ENCODE measurements around the gene A2M.

The A2M gene

DNA sequence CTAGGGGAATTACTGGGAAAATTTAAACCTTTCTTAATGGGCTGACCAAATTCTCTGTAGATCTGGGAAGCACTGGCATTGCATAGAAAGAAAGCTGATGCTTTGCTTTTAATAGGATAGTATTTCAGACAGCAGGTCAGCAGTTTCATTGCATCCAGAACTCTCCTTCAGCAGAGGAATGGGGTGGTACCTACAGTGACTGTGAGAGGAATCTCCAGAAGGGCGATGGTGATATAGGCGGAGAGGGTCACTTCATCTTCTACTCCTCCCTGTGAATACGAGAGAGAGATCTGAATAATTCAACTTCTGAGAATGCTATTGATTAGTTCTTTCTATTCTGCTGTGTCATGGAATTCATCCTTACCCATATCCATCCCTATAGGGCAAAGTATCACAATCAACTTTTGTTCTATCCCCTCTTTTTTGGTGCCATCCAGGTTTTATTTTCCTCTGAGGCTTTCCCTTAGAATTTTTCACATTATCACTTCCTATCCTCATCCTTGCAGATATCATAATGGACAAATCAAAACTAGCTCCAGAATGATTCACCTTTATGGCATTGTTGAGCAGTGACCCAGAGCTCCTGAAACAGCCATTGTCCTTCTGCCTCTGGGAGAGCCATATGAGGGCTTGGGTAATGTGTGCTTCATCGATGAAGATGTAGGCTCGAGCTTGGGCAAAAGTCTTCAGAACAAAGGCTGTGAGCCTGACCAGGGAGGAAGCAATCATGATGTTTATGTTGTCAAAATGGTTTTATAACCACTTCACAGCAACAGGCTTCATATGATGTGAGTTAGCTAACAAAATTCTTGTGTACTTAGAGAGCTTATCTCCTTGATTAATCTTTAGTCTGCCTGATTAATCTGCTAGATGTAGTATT is 38.3 kb downstream of the A2M start:
- Mint-ChIP-seq H3K27ac (no peak overlapping the region), H3K9me3 (peaks cover 4 to 8% of the 10 kb centered on the region in 2 donors), H3K4me3 (no peak overlapping the region), H3K27me3 (peaks cover 4 to 11% of the 10 kb centered on the region in 2 donors), H3K36me3 (no peaks in the 10 kb centered on the region), H3K4me1 (no peaks in the 10 kb centered on the region)
- ATAC-seq (replicated peaks) (no peak), DNase-seq (no peak)

DNA sequence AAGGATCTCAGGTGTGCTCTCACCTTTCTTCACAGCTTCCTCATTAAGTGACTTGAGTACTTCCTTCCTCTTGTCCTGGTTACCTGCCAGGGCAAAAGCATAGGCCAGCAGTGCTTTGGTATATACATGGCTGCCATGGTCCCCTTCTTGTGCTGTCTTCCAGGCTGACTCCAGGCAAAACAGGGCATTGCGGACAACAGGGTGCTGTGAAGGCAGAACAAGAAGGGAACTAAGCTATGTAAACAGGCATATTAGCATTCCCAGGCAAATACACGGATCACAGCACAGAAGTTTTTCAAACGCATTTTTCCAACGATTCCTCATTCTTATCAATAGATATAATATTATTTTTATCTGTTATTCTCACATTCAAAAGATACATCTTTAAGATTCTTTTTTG is 39.0 kb downstream of the A2M start:
- ATAC-seq (replicated peaks) (no peak), DNase-seq (no peak)
- H3K4me1 Mint-ChIP-seq: no peaks in the 10 kb centered on the region
- no peak overlapping the region for H3K4me3 Mint-ChIP-seq
- peaks cover 6 to 11% of the 10 kb centered on the region in 2 donors for H3K27me3 Mint-ChIP-seq
- H3K9me3 Mint-ChIP-seq: peaks cover 4 to 5% of the 10 kb centered on the region in 2 donors
- H3K36me3 Mint-ChIP-seq: no peaks in the 10 kb centered on the region
- H3K27ac Mint-ChIP-seq: no peak overlapping the region

DNA sequence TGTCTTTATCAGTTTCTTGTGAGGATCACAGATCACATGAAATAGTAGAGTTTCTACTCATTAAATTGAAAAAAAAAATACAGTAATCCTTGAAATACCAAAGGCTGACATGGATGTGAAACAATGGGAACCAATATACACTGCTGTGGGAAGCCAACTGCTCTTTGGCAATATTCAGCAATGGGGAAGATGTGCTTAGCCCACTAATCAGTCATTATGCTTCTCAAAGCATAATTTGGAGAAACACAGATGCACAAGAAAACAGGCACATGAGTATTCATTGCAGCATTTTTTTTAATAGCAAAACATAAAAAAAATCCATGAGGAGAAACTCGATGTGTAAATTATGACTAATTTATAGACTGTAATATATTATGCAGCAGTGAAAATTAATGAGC is 40.6 kb downstream of the A2M start:
- ATAC-seq (replicated peaks): no peak
- Mint-ChIP-seq H3K4me1 (no peaks in the 10 kb centered on the region), H3K36me3 (no peaks in the 10 kb centered on the region), H3K4me3 (no peak overlapping the region), H3K9me3 (peaks cover 0 to 2% of the 10 kb centered on the region in 2 donors), H3K27ac (no peak overlapping the region), H3K27me3 (peaks cover 6 to 11% of the 10 kb centered on the region in 2 donors)
- no peak for DNase-seq

DNA sequence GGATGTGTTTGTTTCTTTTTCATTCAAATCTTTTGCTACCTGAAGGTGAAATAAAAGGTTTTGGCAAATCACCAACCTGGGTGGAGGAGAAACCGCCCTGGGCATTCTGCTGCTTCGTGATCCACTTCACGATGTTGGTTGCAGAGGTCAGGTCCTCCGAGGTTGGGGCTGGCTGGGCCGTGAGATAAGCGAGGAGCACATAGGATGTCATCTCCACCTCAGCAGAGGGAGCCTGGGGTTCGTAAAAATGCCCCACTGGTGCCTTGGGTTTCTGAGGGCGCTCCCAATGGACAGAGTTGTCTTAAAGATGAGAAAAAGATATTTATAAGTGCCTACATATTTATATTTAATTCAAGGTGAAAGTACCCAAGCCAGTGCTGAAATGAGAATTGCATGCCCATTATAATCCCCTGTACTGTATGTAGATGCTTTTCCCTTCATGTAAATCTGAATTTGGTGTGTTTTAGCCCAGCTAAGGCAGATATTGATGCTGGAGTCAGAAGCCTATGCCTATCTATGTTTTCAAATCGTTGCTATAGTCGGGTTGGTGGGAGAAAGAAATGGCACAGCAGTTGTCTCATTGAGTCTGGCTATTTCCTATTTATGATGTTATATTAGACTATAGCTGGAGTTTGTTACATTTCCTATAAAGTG is 41.1 kb downstream of the A2M start:
- Mint-ChIP-seq H3K27ac (no peak overlapping the region), H3K4me3 (no peak overlapping the region), H3K27me3 (peaks cover 6 to 11% of the 10 kb centered on the region in 2 donors), H3K36me3 (no peaks in the 10 kb centered on the region), H3K9me3 (peaks cover 0 to 2% of the 10 kb centered on the region in 2 donors), H3K4me1 (no peaks in the 10 kb centered on the region)
- no peak for ATAC-seq (replicated peaks)
- DNase-seq: no peak

DNA sequence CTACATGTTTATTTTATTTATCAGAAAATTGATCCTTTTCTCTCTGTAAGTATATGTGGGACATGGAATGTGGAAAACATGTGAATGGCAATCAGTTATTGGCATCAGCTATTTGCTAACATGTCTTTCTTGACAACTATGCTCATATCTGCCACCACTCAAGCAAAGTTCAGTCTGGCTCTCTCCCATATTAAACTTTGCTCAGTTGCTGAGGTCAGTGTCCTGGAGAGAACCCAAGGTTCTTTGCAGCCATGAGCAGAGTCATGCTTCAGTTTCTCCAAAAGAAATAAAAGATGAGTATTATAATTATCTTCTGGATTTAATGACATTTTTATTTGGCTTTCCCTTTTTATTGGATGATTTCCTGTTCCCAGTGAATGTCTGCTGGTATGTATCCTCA is 42.6 kb downstream of the A2M start:
- Mint-ChIP-seq H3K36me3 (no peaks in the 10 kb centered on the region), H3K9me3 (peaks cover 0 to under 1% of the 10 kb centered on the region in 2 donors), H3K27me3 (peaks cover 6 to 9% of the 10 kb centered on the region in 2 donors), H3K4me1 (no peaks in the 10 kb centered on the region), H3K4me3 (no peak overlapping the region), H3K27ac (no peak overlapping the region)
- ATAC-seq (replicated peaks): no peak
- no peak for DNase-seq

DNA sequence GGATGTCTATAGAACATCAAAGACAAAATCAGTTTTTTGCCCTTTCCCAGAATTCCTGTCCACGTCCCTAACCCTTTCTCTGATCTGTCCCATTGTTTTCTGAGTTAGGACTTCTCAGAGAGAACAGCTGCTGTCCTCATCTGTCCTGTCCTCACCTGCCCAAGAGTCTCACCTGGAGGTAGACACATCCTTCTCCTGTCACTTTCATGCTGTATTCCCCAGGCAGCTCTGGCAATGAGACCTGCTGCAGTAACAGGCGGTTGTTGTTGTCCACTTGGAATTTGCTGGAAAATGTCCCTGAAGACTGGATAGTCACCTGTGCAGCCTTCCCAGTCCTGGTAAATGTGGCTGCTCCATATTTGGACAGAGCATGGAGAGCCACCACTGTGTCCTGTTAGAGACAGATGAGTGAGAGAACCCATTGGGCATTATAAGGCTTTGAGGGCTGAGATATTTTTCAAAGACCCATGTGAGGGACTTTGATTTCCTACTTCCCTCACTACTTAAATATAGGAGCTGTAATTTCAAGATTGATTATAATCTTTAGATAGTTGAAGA is 43.2 kb downstream of the A2M start:
- ATAC-seq (replicated peaks) (no peak), DNase-seq (no peak)
- no peak overlapping the region for H3K27ac Mint-ChIP-seq
- no peaks in the 10 kb centered on the region for H3K36me3 Mint-ChIP-seq
- no peaks in the 10 kb centered on the region for H3K4me1 Mint-ChIP-seq
- H3K9me3 Mint-ChIP-seq: no peaks in the 10 kb centered on the region
- no peak overlapping the region for H3K4me3 Mint-ChIP-seq
- peaks cover 6 to 7% of the 10 kb centered on the region in 2 donors for H3K27me3 Mint-ChIP-seq

DNA sequence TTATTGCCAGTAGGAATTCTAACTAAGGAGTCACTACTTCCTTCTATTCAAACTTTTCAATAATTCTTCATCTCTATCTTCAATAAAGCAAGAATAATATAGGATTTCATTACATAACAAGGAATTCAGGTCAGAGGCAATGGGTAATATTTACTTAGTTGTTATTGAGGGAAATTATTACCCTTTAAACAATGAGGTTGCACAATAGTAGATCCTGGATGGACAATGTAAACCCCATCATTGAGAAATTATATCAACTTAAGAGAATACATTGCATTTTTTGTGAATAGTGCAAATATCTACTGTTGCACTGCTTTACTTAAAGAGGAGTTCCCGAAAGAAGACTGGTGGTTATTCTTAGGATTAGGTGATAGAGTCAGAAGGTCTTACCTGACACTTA is 43.8 kb downstream of the A2M start:
- Mint-ChIP-seq H3K4me1 (no peaks in the 10 kb centered on the region), H3K4me3 (no peak overlapping the region), H3K27me3 (peaks cover 6 to 7% of the 10 kb centered on the region in 2 donors), H3K36me3 (no peaks in the 10 kb centered on the region), H3K9me3 (no peaks in the 10 kb centered on the region), H3K27ac (no peak overlapping the region)
- no peak for ATAC-seq (replicated peaks)
- no peak for DNase-seq

DNA sequence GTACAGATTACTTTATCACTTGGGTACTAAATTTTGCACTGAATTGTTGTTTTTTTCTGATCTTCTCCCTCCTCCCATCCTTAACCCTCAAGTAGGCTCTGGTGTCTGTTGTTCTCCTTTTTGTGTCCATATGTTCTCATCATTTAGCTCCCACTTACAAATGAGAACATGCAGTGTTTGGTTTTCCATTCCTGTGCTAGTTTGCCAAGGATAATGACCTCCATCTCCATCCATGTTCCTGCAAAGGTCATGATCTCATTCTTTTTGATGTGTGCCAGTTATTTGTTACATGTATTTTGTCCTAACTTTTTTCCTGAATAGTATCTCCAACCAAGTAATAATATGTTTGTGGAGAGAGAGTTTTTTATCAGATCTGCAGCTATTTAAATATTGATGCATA is 44.2 kb downstream of the A2M start:
- Mint-ChIP-seq H3K27me3 (peaks cover 4 to 6% of the 10 kb centered on the region in 2 donors), H3K4me3 (no peak overlapping the region), H3K9me3 (no peaks in the 10 kb centered on the region)

DNA sequence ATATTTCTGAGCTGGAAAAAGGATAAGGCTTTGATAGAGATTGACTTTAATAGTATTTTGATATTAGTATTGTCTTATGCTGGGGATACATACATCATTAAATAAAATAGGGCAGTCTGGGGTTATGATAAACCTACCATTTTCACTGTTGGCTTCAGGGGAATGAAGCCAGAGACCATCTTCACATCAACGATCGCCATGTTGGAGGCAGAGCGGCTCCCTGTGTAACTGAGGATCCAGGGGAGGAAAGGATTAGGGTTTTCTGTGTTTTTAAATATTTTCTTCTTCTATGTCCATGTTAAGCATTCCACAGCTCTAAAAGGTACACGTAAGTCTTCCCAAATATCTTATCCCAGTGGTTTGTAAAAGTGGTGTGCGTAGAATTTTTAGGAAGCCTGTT is 45.4 kb downstream of the A2M start:
- Mint-ChIP-seq H3K4me1 (no peaks in the 10 kb centered on the region), H3K27ac (no peak overlapping the region), H3K4me3 (no peak overlapping the region), H3K27me3 (peaks cover 8 to 15% of the 10 kb centered on the region in 2 donors), H3K9me3 (peaks cover 0 to under 1% of the 10 kb centered on the region in 2 donors), H3K36me3 (peaks cover 2 to 7% of the 10 kb centered on the region in 2 donors)
- no peak for ATAC-seq (replicated peaks)
- DNase-seq: no peak

More for the DNA sequence above, 44.2 kb downstream of the A2M start:
- no peak for DNase-seq
- no peak for ATAC-seq (replicated peaks)
- H3K36me3 Mint-ChIP-seq: no peaks in the 10 kb centered on the region
- H3K27ac Mint-ChIP-seq: no peak overlapping the region
- no peaks in the 10 kb centered on the region for H3K4me1 Mint-ChIP-seq

DNA sequence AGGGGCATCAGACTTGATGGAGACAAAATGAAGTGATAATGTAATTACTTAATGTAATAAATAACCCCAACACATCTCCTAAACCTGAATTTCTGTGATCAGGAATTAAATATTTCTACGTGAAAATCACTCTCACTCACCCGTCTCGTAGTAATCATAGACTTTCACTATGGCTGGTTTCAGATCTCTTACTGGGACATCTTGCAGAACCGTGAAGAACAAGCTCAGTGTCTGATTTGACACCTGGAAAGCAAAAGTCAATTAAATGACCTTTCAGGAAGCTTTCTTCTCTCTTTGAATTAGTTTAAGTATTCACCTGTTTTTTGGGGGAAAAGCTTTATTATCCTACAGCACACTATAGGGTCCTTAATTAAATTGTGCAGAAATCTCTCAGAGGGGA is 47.1 kb downstream of the A2M start:
- H3K4me3 Mint-ChIP-seq: no peak overlapping the region
- DNase-seq (no peak), ATAC-seq (replicated peaks) (no peak)
- H3K27me3 Mint-ChIP-seq: peaks cover 13 to 19% of the 10 kb centered on the region in 2 donors
- H3K27ac Mint-ChIP-seq: no peak overlapping the region
- peaks cover 0 to 2% of the 10 kb centered on the region in 2 donors for H3K9me3 Mint-ChIP-seq
- H3K36me3 Mint-ChIP-seq: peaks cover 2 to 9% of the 10 kb centered on the region in 2 donors
- peaks cover 2 to 5% of the 10 kb centered on the region in 2 donors for H3K4me1 Mint-ChIP-seq

DNA sequence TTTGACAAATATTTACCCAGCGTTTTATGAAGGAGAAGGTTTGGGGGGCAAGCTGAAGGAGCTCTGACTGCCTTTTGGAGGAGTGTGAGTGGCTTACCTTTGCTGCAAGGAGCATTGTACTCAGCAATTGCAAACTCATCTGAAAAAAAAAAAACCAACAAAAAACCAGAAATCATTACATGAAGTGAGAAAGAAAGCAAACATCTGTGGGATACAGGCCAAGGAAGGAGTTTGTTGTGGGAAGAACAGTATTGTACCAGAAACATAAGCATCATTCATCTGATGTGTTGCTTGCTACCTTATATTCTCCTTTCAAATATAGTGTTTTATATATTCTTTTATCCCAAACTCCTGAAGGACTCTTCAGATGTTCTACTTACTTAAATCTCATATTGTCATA is 47.6 kb downstream of the A2M start:
- Mint-ChIP-seq H3K9me3 (peaks cover 0 to 2% of the 10 kb centered on the region in 2 donors), H3K27ac (no peak overlapping the region), H3K4me3 (no peak overlapping the region), H3K27me3 (peaks cover 13 to 19% of the 10 kb centered on the region in 2 donors), H3K4me1 (peaks cover 2 to 5% of the 10 kb centered on the region in 2 donors), H3K36me3 (peaks cover 2 to 9% of the 10 kb centered on the region in 2 donors)
- DNase-seq (no peak), ATAC-seq (replicated peaks) (no peak)

DNA sequence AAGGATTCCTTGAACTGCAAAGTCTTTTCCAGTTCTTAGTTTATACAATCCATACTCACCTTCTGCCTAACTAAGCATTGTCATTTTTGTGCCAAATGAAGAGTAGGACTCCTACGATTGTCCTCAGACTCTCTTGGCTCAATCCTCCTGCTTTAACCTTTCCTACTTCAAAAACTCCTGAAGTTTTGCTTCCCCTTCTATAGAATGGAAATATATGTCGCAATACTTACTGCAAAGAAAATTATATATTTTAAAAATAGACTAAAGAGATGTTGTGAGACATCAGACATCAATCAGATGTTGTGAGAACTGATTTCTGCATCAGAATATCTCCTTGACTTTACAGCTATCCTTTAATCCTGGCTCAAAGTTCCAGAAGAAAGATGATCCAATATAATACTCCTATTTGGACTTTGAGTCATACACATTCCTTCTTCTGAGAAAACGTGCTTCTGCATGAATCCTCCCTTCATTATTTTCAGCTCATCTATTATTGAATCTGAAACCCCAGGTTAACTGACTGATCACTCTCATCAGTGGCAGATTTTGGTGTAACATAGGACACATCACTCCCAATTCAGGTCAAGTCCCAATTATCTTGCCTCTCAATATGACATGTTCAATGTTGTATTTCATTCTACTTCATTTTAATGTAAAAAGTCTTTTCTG is 48.8 kb downstream of the A2M start:
- Mint-ChIP-seq H3K27ac (no peak overlapping the region), H3K27me3 (peaks cover 13% of the 10 kb centered on the region in 2 donors), H3K9me3 (peaks cover 0 to 2% of the 10 kb centered on the region in 2 donors), H3K4me3 (no peak overlapping the region), H3K4me1 (peaks cover 2 to 5% of the 10 kb centered on the region in 2 donors), H3K36me3 (peaks cover 2 to 9% of the 10 kb centered on the region in 2 donors)
- no peak for DNase-seq
- ATAC-seq (replicated peaks): no peak

DNA sequence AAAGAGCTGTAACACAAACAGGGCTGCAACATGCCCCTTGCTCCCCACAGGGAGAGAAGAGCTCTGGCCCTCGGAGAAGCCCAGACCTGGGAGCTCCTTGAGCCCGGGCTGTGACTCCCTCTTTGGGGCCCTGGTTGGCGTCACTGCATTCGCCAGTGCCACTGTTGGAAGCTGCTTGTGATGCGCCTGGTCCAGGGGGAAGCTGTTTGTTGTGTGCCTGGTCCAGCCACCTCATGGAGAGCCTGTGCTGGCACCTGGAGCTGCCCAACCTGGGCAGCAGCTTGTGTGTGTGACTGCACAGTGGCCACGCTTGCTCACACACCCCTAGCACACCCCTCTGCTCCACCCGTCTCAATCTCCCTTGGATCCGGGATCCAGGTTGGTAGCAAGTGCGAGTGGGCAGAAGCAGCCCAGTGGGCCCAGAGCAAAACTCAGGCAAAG is 49.5 kb downstream of the A2M start:
- H3K27me3 Mint-ChIP-seq: peaks cover 13% of the 10 kb centered on the region in 2 donors
- H3K4me3 Mint-ChIP-seq: peak overlapping the region in 1 of 2 donors; percentile 14
- ATAC-seq (replicated peaks) (no peak), DNase-seq (no peak)
- H3K9me3 Mint-ChIP-seq: peaks cover 0 to 2% of the 10 kb centered on the region in 2 donors
- H3K27ac Mint-ChIP-seq: no peak overlapping the region
- H3K4me1 Mint-ChIP-seq: peaks cover 2 to 5% of the 10 kb centered on the region in 2 donors
- H3K36me3 Mint-ChIP-seq: peaks cover 2 to 9% of the 10 kb centered on the region in 2 donors

DNA sequence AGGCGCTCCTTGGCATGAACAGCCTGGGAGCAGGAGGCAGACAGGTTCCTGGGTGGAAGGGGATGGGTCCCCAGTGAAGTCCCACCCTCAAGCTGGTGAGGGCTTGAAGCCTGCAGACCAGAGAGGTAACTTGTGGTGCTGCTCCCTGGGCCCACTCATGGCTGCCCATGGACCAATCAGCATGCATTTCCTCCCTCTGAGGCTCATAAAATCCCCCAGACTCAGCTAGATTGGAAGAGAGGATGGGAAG is 50.2 kb downstream of the A2M start:
- Mint-ChIP-seq H3K27me3 (peaks cover 13% of the 10 kb centered on the region in 2 donors), H3K4me1 (peaks cover 2 to 5% of the 10 kb centered on the region in 2 donors), H3K36me3 (peaks cover 2 to 9% of the 10 kb centered on the region in 2 donors), H3K4me3 (peak overlapping the region in 1 of 2 donors; percentile 66), H3K27ac (no peak overlapping the region), H3K9me3 (peaks cover 0 to 2% of the 10 kb centered on the region in 2 donors)
- no peak for DNase-seq
- no peak for ATAC-seq (replicated peaks)
